Mammary epithelial cell (primary cell): ENCODE results near the gene OR4K13.

ENCODE experiments used
- CTCF ChIP-seq, 2 donors: IDR thresholded peaks in 1 of 2; conservative IDR thresholded peaks in 1 of 2; 2 replicates each; pipeline ENCODE4 v1.5.1; 2011 to 2012; ENCODE audit warnings: inconsistent platforms in 2 of 2, low read length in 2 of 2, mild to moderate bottlenecking in 2 of 2, control low read depth in 1 of 2, low read depth in 1 of 2; ENCODE audit not compliant: insufficient read depth in 1 of 2; ENCODE audit errors: extremely low read depth in 1 of 2
- EZH2 ChIP-seq: IDR thresholded peaks from 2 replicates; pipeline ENCODE4 v1.6.1; 2012; ENCODE audit warnings: low read length, inconsistent platforms, borderline replicate concordance

DNA sequence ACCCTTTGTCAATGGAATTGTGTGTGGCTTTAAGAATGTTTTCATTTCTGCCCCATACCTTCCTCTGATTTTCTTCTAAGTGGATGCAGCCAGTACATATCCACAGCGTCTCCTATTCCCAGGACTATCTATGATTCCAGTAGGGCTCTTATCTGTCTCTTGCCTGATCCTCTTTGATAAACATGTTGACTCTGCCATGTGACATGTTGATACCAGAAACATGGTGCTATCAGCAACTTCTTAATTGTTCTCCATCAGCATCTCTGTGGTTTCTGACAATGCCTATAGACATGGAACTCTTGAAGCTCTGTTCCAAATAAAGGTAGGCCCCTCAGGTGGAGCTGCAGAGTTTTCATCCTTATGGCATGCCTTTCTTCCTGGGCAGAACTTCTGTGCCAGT is 12.4 kb upstream of the OR4K13 start:
- TF ChIP-seq CTCF (conservative IDR thresholded peaks at IDR 0.05 in 1 of 2, IDR thresholded peaks at IDR 0.05 in 1 of 2; ENCODE audit: extremely low read depth in 1 of 2, insufficient read depth in 1 of 2, low read depth in 1 of 2, low read length in 2 of 2) (no peak), EZH2 (no peak)
